Trophoblast cell (in vitro differentiated cells and primary cell): ENCODE measurements around the gene PEX11B.

Experiments used
- DNase-seq, 2 donors: peaks; one replicate each; pipeline ENCODE4 v3.0.0-alpha.2; 2016
- H2AFZ ChIP-seq: 2 replicates; pipeline ENCODE4 v1.6.1; 2013; ENCODE audit warnings: low read length, moderate library complexity, mild to moderate bottlenecking; ENCODE audit not compliant: insufficient read depth, poor library complexity
- H2AK5ac ChIP-seq: 2 replicates; pipeline ENCODE4 v1.6.1; 2013; ENCODE audit warnings: mild to moderate bottlenecking, low read length
- H2BK120ac ChIP-seq: 2 replicates; pipeline ENCODE4 v1.6.1; 2013; ENCODE audit warnings: low read length, mild to moderate bottlenecking, moderate library complexity; ENCODE audit not compliant: insufficient read depth, poor library complexity
- H2BK12ac ChIP-seq: 2 replicates; pipeline ENCODE4 v1.6.1; 2013; ENCODE audit warnings: mild to moderate bottlenecking, low read length, moderate library complexity
- H2BK5ac ChIP-seq: 2 replicates; pipeline ENCODE4 v1.6.1; 2013; ENCODE audit warnings: low read length, low read depth, moderate library complexity, mild to moderate bottlenecking; ENCODE audit not compliant: poor library complexity
- H3K14ac ChIP-seq: 2 replicates; pipeline ENCODE4 v1.6.1; 2013; ENCODE audit warnings: mild to moderate bottlenecking, low read length
- H3K18ac ChIP-seq: 2 replicates; pipeline ENCODE4 v1.6.1; 2013; ENCODE audit warnings: mild to moderate bottlenecking, low read length
- H3K23ac ChIP-seq: 2 replicates; pipeline ENCODE4 v1.6.1; 2013; ENCODE audit warnings: low read length
- H3K27ac ChIP-seq: 2 replicates; pipeline ENCODE4 v1.5.1; 2013; ENCODE audit warnings: low read depth, mild to moderate bottlenecking, inconsistent platforms, low read length, moderate library complexity
- H3K27me3 ChIP-seq: 2 replicates; pipeline ENCODE4 v1.6.1; 2013; ENCODE audit warnings: inconsistent platforms, mild to moderate bottlenecking, low read length, moderate library complexity; ENCODE audit not compliant: insufficient read depth
- H3K36me3 ChIP-seq, 2 experiments: 1 replicate in 1 of 2; 2 replicates in 1 of 2; pipeline ENCODE4 v1.6.1; 2013; ENCODE audit warnings: low read length in 2 of 2, mild to moderate bottlenecking in 2 of 2, moderate library complexity in 1 of 2; ENCODE audit not compliant: insufficient read depth in 2 of 2, control insufficient read depth in 1 of 2
- H3K4ac ChIP-seq: 2 replicates; pipeline ENCODE4 v1.6.1; 2013; ENCODE audit warnings: low read depth, mild to moderate bottlenecking, low read length, moderate library complexity
- H3K4me1 ChIP-seq, 2 experiments: 1 replicate in 1 of 2; 2 replicates in 1 of 2; pipeline ENCODE4 v1.6.1; 2013; ENCODE audit warnings: low read length in 2 of 2, mild to moderate bottlenecking in 2 of 2, moderate library complexity in 1 of 2; ENCODE audit not compliant: insufficient read depth in 2 of 2, control insufficient read depth in 1 of 2
- H3K4me2 ChIP-seq: 2 replicates; pipeline ENCODE4 v1.6.1; 2013; ENCODE audit warnings: inconsistent platforms, mild to moderate bottlenecking, low read length, moderate library complexity
- H3K4me3 ChIP-seq: 2 replicates; pipeline ENCODE4 v1.5.1; 2013; ENCODE audit warnings: mild to moderate bottlenecking, low read depth, low read length, inconsistent platforms
- H3K79me1 ChIP-seq: one replicate; pipeline ENCODE4 v1.6.1; 2013; ENCODE audit warnings: low read length
- H3K79me2 ChIP-seq: 2 replicates; pipeline ENCODE4 v1.6.1; 2013; ENCODE audit warnings: low read length, mild to moderate bottlenecking; ENCODE audit not compliant: control insufficient read depth, insufficient read depth, poor library complexity
- H3K9ac ChIP-seq: 2 replicates; pipeline ENCODE4 v1.6.1; 2013; ENCODE audit warnings: mild to moderate bottlenecking, low read length
- H3K9me3 ChIP-seq: 2 replicates; pipeline ENCODE4 v1.6.1; 2013; ENCODE audit warnings: low read depth, mild to moderate bottlenecking, control low read depth, inconsistent platforms, low read length; ENCODE audit not compliant: insufficient read depth
- H4K12ac ChIP-seq: 2 replicates; pipeline ENCODE4 v1.6.1; 2013; ENCODE audit warnings: low read depth, mild to moderate bottlenecking, low read length, moderate library complexity
- H4K8ac ChIP-seq: 2 replicates; pipeline ENCODE4 v1.6.1; 2013; ENCODE audit warnings: low read depth, mild to moderate bottlenecking, low read length, moderate library complexity
- H4K91ac ChIP-seq: one replicate; pipeline ENCODE4 v1.6.1; 2013; ENCODE audit warnings: low read depth, mild to moderate bottlenecking, low read length, moderate library complexity
- WGBS: extraction: QIAGEN DNeasy Blood & Tissue Kit; methylation state at CpG from one replicate; pipeline ENCODE4 v1.1.7; 2013; ENCODE audit warnings: missing lambda C conversion rate; ENCODE audit not compliant: insufficient read length, insufficient coverage; ENCODE audit errors: extremely low coverage; 5-methylcytosine and 5-hydroxymethylcytosine counted together

The PEX11B gene

DNA sequence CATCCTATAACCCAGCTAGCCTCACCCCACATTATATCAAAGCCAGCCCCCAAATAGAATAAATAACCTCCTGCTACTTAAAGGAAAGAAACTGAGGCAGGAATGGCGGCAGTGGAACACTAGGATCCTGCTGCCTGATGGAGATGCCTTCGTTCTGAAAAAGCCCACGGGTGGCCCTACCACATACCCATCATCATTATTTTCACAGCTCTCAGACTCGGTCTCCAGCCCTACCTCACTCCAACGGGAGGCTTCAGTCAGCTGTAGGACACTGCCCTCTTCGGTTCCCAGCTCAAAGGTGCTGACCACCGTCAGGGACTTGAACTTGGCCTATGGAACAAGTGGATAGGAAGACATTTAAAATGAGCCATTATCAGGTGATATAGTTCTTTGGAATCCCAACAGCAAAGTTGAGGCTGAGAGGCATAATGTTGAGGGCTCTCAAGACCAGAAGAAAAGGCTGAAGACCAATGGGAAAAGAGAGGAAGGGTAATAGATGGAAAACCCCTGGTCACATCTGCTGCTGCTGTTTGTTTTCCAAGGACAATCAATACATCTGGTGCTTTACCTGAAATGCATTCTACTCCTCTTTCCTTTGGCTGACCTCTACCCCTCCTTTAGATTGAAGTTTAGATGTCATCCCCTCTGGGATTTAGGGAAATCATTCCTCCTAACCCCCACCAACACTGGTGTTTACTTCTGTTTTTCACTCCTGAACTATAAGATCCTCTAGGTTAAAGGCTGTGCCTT, 25.0 kb downstream of the PEX11B start:
- H3K9ac ChIP-seq, result no peak overlapping the region
- H3K4me3 ChIP-seq, result no peak overlapping the region
- no CpG with 5 or more reads among the region's 7 CpGs for WGBS

DNA sequence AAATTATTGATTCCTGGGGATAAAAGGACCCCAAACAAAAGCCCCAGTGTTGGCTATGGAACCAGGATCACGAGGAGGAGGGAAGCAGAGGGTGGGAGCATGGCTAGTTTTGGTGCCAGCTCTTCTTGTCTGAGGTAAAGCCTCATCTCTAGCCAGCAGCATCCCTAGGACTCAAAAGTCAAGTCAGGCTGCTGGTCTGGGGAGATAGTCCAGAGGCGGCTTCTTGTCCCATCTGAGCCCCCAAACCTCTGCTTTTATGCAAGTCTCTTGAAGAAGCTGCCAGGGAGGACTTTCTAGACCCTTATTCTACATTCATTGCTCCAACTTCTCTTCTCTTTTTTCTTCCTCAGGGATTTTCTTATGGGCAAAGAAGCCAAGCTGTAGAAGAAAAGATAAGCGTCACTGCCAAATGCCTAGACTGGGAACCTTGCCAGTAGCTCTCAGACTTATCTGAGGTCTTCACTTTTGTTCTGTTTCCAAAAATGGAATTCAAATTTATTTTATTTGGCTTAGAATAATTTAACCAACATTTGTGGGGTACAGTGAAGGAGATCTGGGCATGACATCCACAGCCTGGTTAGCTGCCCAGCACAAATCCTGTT, 25.9 kb downstream of the PEX11B start:
- no peak overlapping the region for H3K4ac ChIP-seq
- DNase-seq, result no peak
- H3K9ac ChIP-seq, result no peak overlapping the region
- peak overlapping the region; percentile 75 for H2BK12ac ChIP-seq
- H2BK120ac ChIP-seq, result peak overlapping the region; percentile 73
- no peak overlapping the region for H2AK5ac ChIP-seq
- peak overlapping the region; percentile 37 for H3K4me2 ChIP-seq
- H3K4me3 ChIP-seq, result no peak overlapping the region
- no peaks in the 10 kb centered on the region for H3K79me2 ChIP-seq
- peak overlapping the region; percentile 28 for H2BK5ac ChIP-seq
- H4K12ac ChIP-seq, result peak overlapping the region; percentile 38
- H4K8ac ChIP-seq, result peak overlapping the region; percentile 69
- no peaks in the 10 kb centered on the region for H3K36me3 ChIP-seq
- H3K14ac ChIP-seq, result peak overlapping the region; percentile 47
- WGBS, result no CpG with 5 or more reads among the region's 3 CpGs
- no peaks in the 10 kb centered on the region for H3K27me3 ChIP-seq
- H4K91ac ChIP-seq, result peak overlapping the region; percentile 78
- H3K4me1 ChIP-seq, result peaks cover 0 to 8% of the 10 kb centered on the region in 2 experiments
- no peaks in the 10 kb centered on the region for H3K9me3 ChIP-seq
- H3K27ac ChIP-seq, result peak overlapping the region; percentile 19
- peaks cover 5% of the 10 kb centered on the region for H3K79me1 ChIP-seq
- no peak overlapping the region for H3K18ac ChIP-seq
- peak overlapping the region; percentile 56 for H2AFZ ChIP-seq
- no peak overlapping the region for H3K23ac ChIP-seq

More for the DNA sequence above, 25.0 kb downstream of the PEX11B start:
- no peak overlapping the region for H3K27ac ChIP-seq
- no peaks in the 10 kb centered on the region for H3K79me2 ChIP-seq
- H2AFZ ChIP-seq, result no peak overlapping the region
- H3K27me3 ChIP-seq, result no peaks in the 10 kb centered on the region
- H3K79me1 ChIP-seq, result peaks cover 5% of the 10 kb centered on the region
- no peak overlapping the region for H3K4me2 ChIP-seq
- no peak overlapping the region for H2BK5ac ChIP-seq
- no peak overlapping the region for H3K4ac ChIP-seq
- no peaks in the 10 kb centered on the region for H3K36me3 ChIP-seq
- peak overlapping the region; percentile 29 for H2AK5ac ChIP-seq
- no peak overlapping the region for H3K14ac ChIP-seq
- no peak overlapping the region for H4K8ac ChIP-seq
- H2BK120ac ChIP-seq, result peak overlapping the region; percentile 64
- H2BK12ac ChIP-seq, result peak overlapping the region; percentile 62
- H4K12ac ChIP-seq, result no peak overlapping the region
- peaks cover 0 to 8% of the 10 kb centered on the region in 2 experiments for H3K4me1 ChIP-seq
- no peak overlapping the region for H3K18ac ChIP-seq
- no peak for DNase-seq
- H3K23ac ChIP-seq, result no peak overlapping the region
- H3K9me3 ChIP-seq, result no peaks in the 10 kb centered on the region
- H4K91ac ChIP-seq, result no peak overlapping the region

- Histone ChIP-seq H3K9me3 (no peaks in the 10 kb centered on the region), H4K12ac (no peak overlapping the region), H3K4me3 (no peak overlapping the region), H3K79me1 (peaks cover 5% of the 10 kb centered on the region), H3K4ac (no peak overlapping the region), H2AFZ (peak overlapping the region; percentile 56), H3K27ac (peak overlapping the region; percentile 19), H3K4me2 (peak overlapping the region; percentile 37), H2BK120ac (no peak overlapping the region), H2AK5ac (no peak overlapping the region), H3K14ac (peak overlapping the region; percentile 47), H3K4me1 (peaks cover 0 to 8% of the 10 kb centered on the region in 2 experiments), H3K79me2 (no peaks in the 10 kb centered on the region), H3K36me3 (no peaks in the 10 kb centered on the region), H3K23ac (no peak overlapping the region), H3K9ac (no peak overlapping the region), H3K27me3 (no peaks in the 10 kb centered on the region), H4K91ac (peak overlapping the region; percentile 78), H4K8ac (peak overlapping the region; percentile 69), H2BK12ac (no peak overlapping the region), H2BK5ac (peak overlapping the region; percentile 28), H3K18ac (no peak overlapping the region)
- DNase-seq, result peak; percentile 86 to 91
- WGBS, result no CpG with 5 or more reads among the region's 6 CpGs
Measured at GRCh38 chr1:145891587-145892485, 26.7 kb downstream of the PEX11B start.

DNA sequence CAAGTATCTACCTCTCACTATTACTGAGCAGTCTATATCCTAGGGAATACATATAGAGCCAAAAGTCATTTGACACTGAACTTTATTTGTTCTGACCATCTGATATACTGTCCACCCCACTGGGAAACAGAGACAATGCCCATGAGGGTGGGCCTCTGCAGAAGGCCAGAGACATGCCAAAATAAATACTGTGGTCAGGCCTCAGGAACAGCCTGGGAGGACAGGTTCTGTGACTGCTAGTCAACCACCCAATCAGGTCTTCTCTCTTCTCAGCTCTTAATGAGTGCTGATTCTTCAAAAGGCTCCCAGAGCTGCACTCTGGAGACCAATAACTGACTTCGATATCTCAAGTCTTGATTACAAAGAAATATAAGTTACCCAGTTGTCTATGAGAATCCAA, 27.4 kb downstream of the PEX11B start:
- no CpG with 5 or more reads among the region's 1 CpG for WGBS
- Histone ChIP-seq H2BK120ac (no peak overlapping the region), H2BK5ac (no peak overlapping the region), H4K8ac (no peak overlapping the region), H4K91ac (no peak overlapping the region), H3K4me3 (no peak overlapping the region), H3K4me1 (peaks cover 0 to 8% of the 10 kb centered on the region in 2 experiments), H3K79me2 (no peaks in the 10 kb centered on the region), H2AK5ac (no peak overlapping the region), H3K9ac (no peak overlapping the region), H3K23ac (no peak overlapping the region), H2BK12ac (no peak overlapping the region), H4K12ac (no peak overlapping the region), H3K18ac (no peak overlapping the region), H3K79me1 (peaks cover 5% of the 10 kb centered on the region), H2AFZ (no peak overlapping the region), H3K27ac (no peak overlapping the region), H3K4ac (no peak overlapping the region), H3K27me3 (no peaks in the 10 kb centered on the region), H3K14ac (no peak overlapping the region), H3K4me2 (no peak overlapping the region), H3K36me3 (no peaks in the 10 kb centered on the region), H3K9me3 (no peaks in the 10 kb centered on the region)
- no peak for DNase-seq
